Stomach (tissue), 9 donors: Measurements from ENCODE around the gene EFCAB12. TPM values are rescaled to one million over a fixed set of nuclear protein-coding genes. Genes with fewer than 3 reads are reported as not detected.
"Not testable (repeated sequence)": the region's sequence is repeated elsewhere in the genome, so short reads cannot be mapped to it uniquely, and the experiment has no call there.

Experiments used
- DNase-seq, 2 donors: peaks; one replicate each; pipeline versions ENCODE4 v3.0.0 to v3.0.0-alpha.2; 2013 to 2019
- H3K27ac ChIP-seq, 5 donors: fragments of 200-600 bp in 4 of 5; sonication (generic) in 4 of 5; one replicate each; pipeline ENCODE4 v1.5.1; 2013 to 2019; ENCODE audit warnings: mild to moderate bottlenecking in 1 of 5, moderate library complexity in 1 of 5
- H3K27me3 ChIP-seq, 3 donors: fragments of 200-600 bp; sonication (generic); one replicate each; pipeline ENCODE4 v1.5.1; 2017 to 2019; ENCODE audit warnings: mixed run types in 1 of 3
- H3K36me3 ChIP-seq, 4 donors: fragments of 200-600 bp; sonication (generic); 1 replicate in 3 of 4; 2 replicates in 1 of 4; pipeline ENCODE4 v1.5.1; 2016 to 2019
- H3K4me1 ChIP-seq, 4 donors: fragments of 200-600 bp; sonication (generic); one replicate each; pipeline ENCODE4 v1.5.1; 2016 to 2019
- H3K4me3 ChIP-seq, 4 donors: fragments of 200-600 bp; sonication (generic) in 3 of 4; one replicate each; pipeline ENCODE4 v1.5.1; 2016 to 2019; ENCODE audit warnings: mild to moderate bottlenecking in 1 of 4
- H3K9me3 ChIP-seq, 4 donors: fragments of 200-600 bp; sonication (generic); one replicate each; pipeline ENCODE4 v1.5.1; 2016 to 2019
- CTCF ChIP-seq, 7 experiments: fragments of 450-650 bp in 4 of 7; fragments of 200-600 bp in 3 of 7; sonication (generic) in 3 of 7; IDR thresholded peaks; one replicate each; pipeline ENCODE4 v1.5.1; 2016 to 2019; ENCODE audit warnings: antibody characterized with exemption in 7 of 7, control low read depth in 2 of 7, mild to moderate bottlenecking in 1 of 7
- EP300 ChIP-seq: sonication (generic); formaldehyde crosslinking; IDR thresholded peaks from one replicate; pipeline ENCODE4 v1.6.1; 2017; ENCODE audit warnings: antibody characterized with exemption
- POLR2A ChIP-seq, 4 donors: fragments of 450-650 bp; IDR thresholded peaks; one replicate each; pipeline ENCODE4 v1.6.1; 2016; ENCODE audit warnings: antibody characterized with exemption in 4 of 4, control low read depth in 2 of 4, mild to moderate bottlenecking in 1 of 4, moderate library complexity in 1 of 4
- POLR2AphosphoS5 ChIP-seq, 3 donors: sonication (generic); formaldehyde crosslinking; IDR thresholded peaks; one replicate each; pipeline ENCODE4 v1.6.1; 2016; ENCODE audit warnings: antibody characterized with exemption in 3 of 3
- WGBS, 5 donors: extraction: QIAGEN DNeasy Blood & Tissue Kit in 3 of 5; methylation state at CpG; one replicate each; pipeline versions ENCODE4 v1.1.5 to v1.1.7; 2013 to 2018; 5-methylcytosine and 5-hydroxymethylcytosine counted together
- intact Hi-C: fragments of 100-400 bp; cut with DNase I; formaldehyde crosslinking; loops from one replicate; pipeline ENCODE4 v1.15.1; 2023; ENCODE audit warnings: low total_unique reads
- polyA plus RNA-seq, 3 donors: library from polyadenylated mRNA; stranded (reverse); fragments of 200-250 nt; gene quantifications; one replicate each; pipeline ENCODE4 v1.2.3, GENCODE V29; 2013
- total RNA-seq, 5 donors: library from RNA; depleted of rRNA; stranded (reverse); fragments of >200 nt; gene quantifications; one replicate each; pipeline versions ENCODE4 v1.1.0 to v1.2.3, GENCODE V29; 2014 to 2016
- donor health status: healthy with polysubstance abuse.
- donor health status: Bipolar disorder and iron deficiency.
- donor health status: healthy.

Gene EFCAB12
- total and polyA plus RNA-seq, 8 donors: 0.33 to 4.0 (median 1.8) TPM; not detected in 2

- peak in 1 of 2 donors; percentile 46 for DNase-seq
- H3K9me3 ChIP-seq: no peaks in the 10 kb centered on the region
- no peak overlapping the region for H3K4me3 ChIP-seq
- H3K27me3 ChIP-seq: peaks cover 0 to 4% (median 0%) of the 10 kb centered on the region in 3 donors
- intact Hi-C loops: no loop called here
- TF ChIP-seq CTCF (IDR thresholded peaks at IDR 0.05) (no peak), EP300 (no peak), POLR2AphosphoS5 (IDR thresholded peaks at IDR 0.05) (no peak), POLR2A (IDR thresholded peaks at IDR 0.05) (no peak)
- H3K4me1 ChIP-seq: no peaks in the 10 kb centered on the region
- whole genome bisulfite sequencing, 5 donors: 72 to 85% (median 75%) methylated on average over 13 of the region's 13 CpGs
- H3K27ac ChIP-seq: no peak overlapping the region
- H3K36me3 ChIP-seq: no peaks in the 10 kb centered on the region
Observed at GRCh38 chr3:129365296-129366136, 62.9 kb downstream of the EFCAB12 start.

- WGBS, 5 donors: 55 to 76% (median 67%) methylated on average over 1 to 2 of the region's 2 CpGs
- DNase-seq, intact Hi-C loops, H3K27me3 ChIP-seq, H3K9me3 ChIP-seq, H3K4me1 ChIP-seq, H3K27ac ChIP-seq, H3K4me3 ChIP-seq, H3K36me3 ChIP-seq: not testable (repeated sequence)
Observed at GRCh38 chr3:129364811-129365210, 63.6 kb downstream of the EFCAB12 start.

- H3K4me3 ChIP-seq, H3K9me3 ChIP-seq, H3K27ac ChIP-seq, intact Hi-C loops, H3K36me3 ChIP-seq, DNase-seq, H3K4me1 ChIP-seq: not testable (repeated sequence)
- WGBS, 5 donors: 93 to 98% (median 94%) methylated on average over 10 to 28 of the region's 28 CpGs; no CpG with 5 or more reads in 1 of the 5 donors
- peaks cover 0 to 14% (median 0%) of the 10 kb centered on the region in 3 donors for H3K27me3 ChIP-seq
Observed at GRCh38 chr3:129363356-129363755, 65.1 kb downstream of the EFCAB12 start.

- intact Hi-C loops: no loop called here
- Histone ChIP-seq H3K27ac (no peak overlapping the region), H3K4me1 (no peaks in the 10 kb centered on the region), H3K4me3 (no peak overlapping the region), H3K27me3 (peaks cover 0 to 13% (median 0%) of the 10 kb centered on the region in 3 donors), H3K36me3 (no peaks in the 10 kb centered on the region), H3K9me3 (no peaks in the 10 kb centered on the region)
- WGBS, 5 donors: 82 to 90% (median 86%) methylated on average over 9 to 13 of the region's 13 CpGs
- DNase-seq: no peak
- TF ChIP-seq POLR2AphosphoS5 (IDR thresholded peaks at IDR 0.05) (no peak), EP300 (no peak), CTCF (IDR thresholded peaks at IDR 0.05) (no peak), POLR2A (IDR thresholded peaks at IDR 0.05) (no peak)
Observed at GRCh38 chr3:129360705-129361460, 67.6 kb downstream of the EFCAB12 start.

- no peaks in the 10 kb centered on the region for H3K4me1 ChIP-seq
- H3K4me3 ChIP-seq: no peak overlapping the region
- no peak overlapping the region for H3K27ac ChIP-seq
- no peak for DNase-seq
- H3K27me3 ChIP-seq: peaks cover 0 to 13% (median 0%) of the 10 kb centered on the region in 3 donors
- TF ChIP-seq CTCF (IDR thresholded peaks at IDR 0.05) (no peak), POLR2A (IDR thresholded peaks at IDR 0.05) (no peak), POLR2AphosphoS5 (IDR thresholded peaks at IDR 0.05) (no peak), EP300 (no peak)
- no peaks in the 10 kb centered on the region for H3K36me3 ChIP-seq
- H3K9me3 ChIP-seq: no peaks in the 10 kb centered on the region
- WGBS, 5 donors: 33 to 80% (median 75%) methylated on average over 1 to 10 of the region's 10 CpGs
- intact Hi-C loops: no loop called here
Observed at GRCh38 chr3:129360171-129360611, 68.2 kb downstream of the EFCAB12 start.
